Stimulated activated CD4-positive, alpha-beta T cell treated with anti-CD3 and anti-CD28 coated beads, TNF-alpha, amount 100 ng/mL, for 24 hours (primary cell): Measurements from ENCODE around the gene SERPINC1.
"Not testable (repeated sequence)": the region's sequence is repeated elsewhere in the genome, so short reads cannot be mapped to it uniquely, and the experiment has no call there.

Source experiments
- DNase-seq, 3 experiments: peaks; one replicate each; pipeline ENCODE4 v3.0.0-alpha.2; 2020; ENCODE audit warnings: low read depth in 3 of 3

Gene SERPINC1

GRCh38 chr1:173889885-173890284, 27.2 kb downstream of the SERPINC1 start:
- DNase-seq, result no peak

GRCh38 chr1:173888749-173889148, 28.4 kb downstream of the SERPINC1 start:
- no peak for DNase-seq

GRCh38 chr1:173887627-173888026, 29.5 kb downstream of the SERPINC1 start:
- DNase-seq, result no peak

GRCh38 chr1:173886746-173887611, 30.1 kb downstream of the SERPINC1 start:
- DNase-seq, result no peak

GRCh38 chr1:173884701-173885100, 32.4 kb downstream of the SERPINC1 start:
- no peak for DNase-seq

GRCh38 chr1:173881117-173881516, 36.0 kb downstream of the SERPINC1 start:
- DNase-seq, result not testable (repeated sequence)

- no peak for DNase-seq
Observed at GRCh38 chr1:173878251-173878650, 38.9 kb downstream of the SERPINC1 start.

GRCh38 chr1:173876732-173877131, 40.4 kb downstream of the SERPINC1 start:
- DNase-seq, result no peak

GRCh38 chr1:173871500-173871899, 45.6 kb downstream of the SERPINC1 start:
- no peak for DNase-seq

GRCh38 chr1:173871091-173871490, 46.0 kb downstream of the SERPINC1 start:
- DNase-seq, result no peak

GRCh38 chr1:173870252-173871075, 46.7 kb downstream of the SERPINC1 start:
- DNase-seq, result no peak

- no peak for DNase-seq
Observed at GRCh38 chr1:173869021-173869359, 48.1 kb downstream of the SERPINC1 start.

- DNase-seq, result peak; percentile 86 to 96 (median 89)
Observed at GRCh38 chr1:173868266-173869020, 48.7 kb downstream of the SERPINC1 start, which contains the start of gene ZBTB37. ZBTB37 (plus strand) TSS chr1:173868380; CDS start chr1:173870226, 1,846 bp downstream.

GRCh38 chr1:173867753-173868265, 49.3 kb downstream of the SERPINC1 start, which contains the start of gene GAS5:
GAS5 (minus strand) TSS chr1:173867989.
- peak; percentile 98 to 100 (median 100) for DNase-seq

- DNase-seq, result peak in 2 of 3 experiments; percentile 44 to 48
Observed at GRCh38 chr1:173867141-173867752, 49.9 kb downstream of the SERPINC1 start.

- no peak for DNase-seq
Observed at GRCh38 chr1:173866413-173867115, 50.6 kb downstream of the SERPINC1 start.

GRCh38 chr1:173865468-173866164, 51.5 kb downstream of the SERPINC1 start:
- DNase-seq, result no peak

- no peak for DNase-seq
Observed at GRCh38 chr1:173864179-173864867, 52.8 kb downstream of the SERPINC1 start.
